Measurements from ENCODE around the gene FGFR2. TPM values are rescaled to one million over a fixed set of nuclear protein-coding genes. Genes with fewer than 3 reads are reported as not detected.

FGFR2 gene
- total RNA-seq, 2 donors from 2014 or later = 49.7 to 78.5 TPM

DNA sequence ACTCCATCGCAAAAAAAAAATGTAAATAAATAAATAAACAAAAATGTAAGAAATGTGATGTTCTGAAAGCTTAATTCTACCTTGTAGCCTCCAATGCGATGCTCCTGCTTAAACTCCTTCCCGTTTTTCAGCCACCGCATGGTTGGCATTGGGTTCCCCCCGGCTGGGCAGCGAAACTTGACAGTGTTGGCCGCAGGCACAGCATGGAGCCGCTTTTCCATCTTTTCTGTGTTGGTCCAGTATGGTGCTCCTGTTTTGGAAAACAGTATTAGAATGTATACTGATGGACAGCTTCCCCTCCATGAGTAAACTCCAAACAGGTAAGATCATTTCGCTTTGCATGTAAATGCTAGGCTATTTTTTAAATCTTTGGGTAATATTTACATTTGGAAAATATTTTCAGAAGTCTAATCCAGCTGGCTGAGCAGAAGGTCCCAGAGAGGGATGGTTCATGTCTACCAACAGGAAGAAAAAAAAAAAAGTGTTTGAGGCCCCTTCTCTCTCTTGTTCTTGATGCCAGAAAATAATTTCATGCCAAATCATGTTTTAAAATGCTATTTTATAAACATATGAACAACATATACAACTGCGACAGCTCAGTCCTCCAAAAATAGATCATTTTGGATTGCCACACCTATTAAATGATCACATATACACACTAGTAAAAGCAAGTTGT is 46.9 kb downstream of the FGFR2 start:
- Histone ChIP-seq H3K4me3 (no peak overlapping the region), H3K27ac (no peak overlapping the region), H3K36me3 (no peaks in the 10 kb centered on the region), H3K9me3 (no peaks in the 10 kb centered on the region), H3K4me1 (replicated peaks) (no peaks in the 10 kb centered on the region), H3K27me3 (replicated peaks; ENCODE audit: insufficient read depth) (no peaks in the 10 kb centered on the region)
- TF ChIP-seq CTCF (IDR thresholded peaks at IDR 0.05) (no peak), POLR2AphosphoS5 (IDR thresholded peaks at IDR 0.05) (no peak), POLR2A (IDR thresholded peaks at IDR 0.05) (no peak)
- WGBS = 97% methylated on average over 10 of the region's 10 CpGs
- no peak for DNase-seq (ENCODE audit: low spot score)
- intact Hi-C loops (cut with DNase I) = no loop called here

- WGBS = 96% methylated on average over 5 of the region's 5 CpGs
- DNase-seq (ENCODE audit: low spot score) = no peak
- H3K9me3 ChIP-seq = no peaks in the 10 kb centered on the region
- intact Hi-C loops (cut with DNase I) = no loop called here
- H3K4me3 ChIP-seq = no peak overlapping the region
- no peaks in the 10 kb centered on the region for H3K4me1 ChIP-seq (replicated peaks)
- H3K36me3 ChIP-seq = no peaks in the 10 kb centered on the region
- no peaks in the 10 kb centered on the region for H3K27me3 ChIP-seq (replicated peaks; ENCODE audit: insufficient read depth)
- TF ChIP-seq CTCF (IDR thresholded peaks at IDR 0.05) (no peak), POLR2AphosphoS5 (IDR thresholded peaks at IDR 0.05) (no peak), POLR2A (IDR thresholded peaks at IDR 0.05) (no peak)
- no peak overlapping the region for H3K27ac ChIP-seq
These were observed 53.9 kb downstream of the FGFR2 start for GRCh38 chr10:121544301-121544869.

GRCh38 chr10:121543545-121543944 is 54.7 kb downstream of the FGFR2 start:
- no peak for DNase-seq (ENCODE audit: low spot score)
- TF ChIP-seq CTCF (IDR thresholded peaks at IDR 0.05) (no peak), POLR2A (IDR thresholded peaks at IDR 0.05) (no peak), POLR2AphosphoS5 (IDR thresholded peaks at IDR 0.05) (no peak)
- Histone ChIP-seq H3K27ac (no peak overlapping the region), H3K27me3 (replicated peaks; ENCODE audit: insufficient read depth) (no peaks in the 10 kb centered on the region), H3K4me3 (no peak overlapping the region), H3K36me3 (no peaks in the 10 kb centered on the region), H3K4me1 (replicated peaks) (no peaks in the 10 kb centered on the region), H3K9me3 (no peaks in the 10 kb centered on the region)
- intact Hi-C loops (cut with DNase I) = no loop called here
- WGBS = 79% methylated on average over 7 of the region's 7 CpGs

DNA sequence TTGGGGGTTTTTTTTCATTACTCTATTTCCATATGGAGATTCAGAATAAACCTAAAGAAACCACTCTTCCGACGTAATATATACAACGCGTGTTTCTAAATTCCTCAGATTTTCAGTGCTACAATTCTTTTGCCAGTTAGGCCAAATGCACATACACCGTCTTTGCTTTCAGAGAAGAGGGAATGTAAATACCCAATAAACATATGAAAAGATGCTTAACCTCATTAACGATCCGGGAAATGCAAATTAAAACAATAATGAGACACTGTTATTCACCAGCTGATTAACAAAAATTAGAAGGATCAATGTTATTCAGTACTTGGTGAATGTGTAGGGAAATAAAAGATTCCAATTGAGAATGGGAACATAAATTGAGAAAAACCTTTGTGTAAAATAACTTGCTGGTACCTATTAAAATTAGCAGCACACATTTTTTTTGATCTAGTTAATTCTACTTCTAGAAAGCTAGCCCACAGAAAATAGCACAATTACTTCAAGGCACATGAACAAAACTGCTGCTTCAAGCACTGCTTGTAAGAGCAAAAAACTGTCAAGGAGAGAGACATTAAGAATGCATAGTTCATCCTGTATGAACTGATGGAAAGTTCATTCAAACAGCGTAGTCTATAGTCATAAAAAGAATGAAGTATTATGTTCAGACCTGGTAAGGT is 56.7 kb downstream of the FGFR2 start:
- no peak overlapping the region for H3K27ac ChIP-seq
- H3K9me3 ChIP-seq = no peaks in the 10 kb centered on the region
- no peaks in the 10 kb centered on the region for H3K36me3 ChIP-seq
- H3K27me3 ChIP-seq (replicated peaks; ENCODE audit: insufficient read depth) = no peaks in the 10 kb centered on the region
- intact Hi-C loops (cut with DNase I) = no loop called here
- no peak for TF ChIP-seq POLR2AphosphoS5 (IDR thresholded peaks at IDR 0.05)
- TF ChIP-seq POLR2A (IDR thresholded peaks at IDR 0.05) = no peak
- no peak for TF ChIP-seq CTCF (IDR thresholded peaks at IDR 0.05)
- no peak for DNase-seq (ENCODE audit: low spot score)
- H3K4me1 ChIP-seq (replicated peaks) = no peaks in the 10 kb centered on the region
- 69% methylated on average over 8 of the region's 8 CpGs for WGBS
- H3K4me3 ChIP-seq = no peak overlapping the region
